ENCODE measurements around the gene DCLK1. TPM values are rescaled to one million over a fixed set of nuclear protein-coding genes. Genes with fewer than 3 reads are reported as not detected.

DCLK1 gene
- total and polyA plus RNA-seq, 12 donors = 0.68 to 22.6 (median 2.3) TPM

- Histone ChIP-seq H3K27me3 (peaks cover 11% of the 10 kb centered on the region), H3K4me3 (peak overlapping the region in 1 of 4 donors; percentile 55), H3K9me3 (replicated peaks in 1 of 3) (no peaks in the 10 kb centered on the region), H3K4me1 (replicated peaks in 1 of 2) (no peaks in the 10 kb centered on the region), H3K36me3 (replicated peaks in 1 of 2) (no peaks in the 10 kb centered on the region), H3K27ac (no peak overlapping the region)
- no peak for DNase-seq
- TF ChIP-seq POLR2A (IDR thresholded peaks at IDR 0.05) = no peak
- no peak for TF ChIP-seq CTCF (IDR thresholded peaks at IDR 0.05)
- WGBS, 4 donors = 24 to 37% (median 27%) methylated on average over 13 of the region's 13 CpGs
- intact Hi-C loops (cut with DNase I) = no loop called here
These were observed 1.0 kb downstream of the DCLK1 start for GRCh38 chr13:36130193-36130551.

GRCh38 chr13:36129539-36129938 is 1.6 kb downstream of the DCLK1 start:
- Histone ChIP-seq H3K36me3 (replicated peaks in 1 of 2) (no peaks in the 10 kb centered on the region), H3K4me3 (no peak overlapping the region), H3K9me3 (replicated peaks in 1 of 3) (no peaks in the 10 kb centered on the region), H3K27ac (no peak overlapping the region), H3K4me1 (replicated peaks in 1 of 2) (peaks cover 0 to 3% of the 10 kb centered on the region in 2 donors), H3K27me3 (peaks cover 11% of the 10 kb centered on the region)
- DNase-seq = no peak
- intact Hi-C loops (cut with DNase I) = no loop called here
- TF ChIP-seq POLR2A (IDR thresholded peaks at IDR 0.05) (no peak), CTCF (IDR thresholded peaks at IDR 0.05) (no peak)
- WGBS, 4 donors = 84 to 92% (median 89%) methylated on average over 4 of the region's 4 CpGs

GRCh38 chr13:36126491-36126890 is 4.7 kb downstream of the DCLK1 start:
- Histone ChIP-seq H3K4me3 (no peak overlapping the region), H3K4me1 (replicated peaks in 1 of 2) (peaks cover 0 to 10% of the 10 kb centered on the region in 2 donors), H3K27me3 (peaks cover 11% of the 10 kb centered on the region), H3K36me3 (replicated peaks in 1 of 2) (no peaks in the 10 kb centered on the region), H3K27ac (no peak overlapping the region), H3K9me3 (replicated peaks in 1 of 3) (no peaks in the 10 kb centered on the region)
- intact Hi-C loops (cut with DNase I) = no loop called here
- TF ChIP-seq CTCF (IDR thresholded peaks at IDR 0.05) (no peak), POLR2A (IDR thresholded peaks at IDR 0.05) (no peak)
- WGBS, 4 donors = 72 to 87% (median 80%) methylated on average over 3 of the region's 3 CpGs
- no peak for DNase-seq

GRCh38 chr13:36125841-36126240 is 5.3 kb downstream of the DCLK1 start:
- Histone ChIP-seq H3K36me3 (replicated peaks in 1 of 2) (no peaks in the 10 kb centered on the region), H3K9me3 (replicated peaks in 1 of 3) (no peaks in the 10 kb centered on the region), H3K27ac (no peak overlapping the region), H3K27me3 (peaks cover 9% of the 10 kb centered on the region), H3K4me1 (replicated peaks in 1 of 2) (peaks cover 0 to 10% of the 10 kb centered on the region in 2 donors), H3K4me3 (no peak overlapping the region)
- 90 to 93% (median 91%) methylated on average over 28 of the region's 28 CpGs for WGBS, 4 donors
- intact Hi-C loops (cut with DNase I) = no loop called here
- no peak for DNase-seq
- TF ChIP-seq POLR2A (IDR thresholded peaks at IDR 0.05) (no peak), CTCF (IDR thresholded peaks at IDR 0.05) (no peak)

All from adrenal gland (tissue), 12 donors.